IPS-NIHi7 (cell line): ENCODE results near the gene TEKT5.

ENCODE experiments used
- DNase-seq: peaks from one replicate; pipeline ENCODE4 v3.0.0; 2012; ENCODE audit warnings: mixed read lengths; ENCODE audit errors: extremely low spot score

Gene TEKT5

GRCh38 chr16:10579965-10580882 is 114.5 kb downstream of the TEKT5 start, which contains the start of gene EMP2:
EMP2 (minus strand) TSS chr16:10580598; CDS start chr16:10547617, 32,981 bp downstream.
- peak; percentile 97 for DNase-seq

DNA sequence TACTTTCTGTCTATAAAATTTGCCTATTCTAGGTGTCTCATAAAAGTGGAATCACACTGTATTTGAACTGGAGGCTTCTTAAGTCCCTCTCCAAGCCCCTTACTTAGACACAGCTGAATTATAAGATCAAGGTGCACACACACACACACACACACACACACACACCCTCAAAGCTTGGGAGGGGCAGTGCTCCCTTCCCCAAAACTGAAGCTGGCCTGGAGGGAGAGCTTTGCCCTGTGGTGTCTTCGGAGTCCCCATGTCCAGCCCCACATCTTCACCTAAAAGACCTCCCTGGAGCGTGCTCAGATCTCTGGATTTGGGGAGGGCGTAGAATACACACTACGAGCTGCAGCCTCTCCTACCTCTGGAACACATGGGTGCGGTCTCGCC is 115.2 kb downstream of the TEKT5 start:
- no peak for DNase-seq

- no peak for DNase-seq
Observed at GRCh38 chr16:10578474-10579316, 116.0 kb downstream of the TEKT5 start.
